DOHH2 (cell line): Measurements from ENCODE around the gene RASAL2.
"Not testable (repeated sequence)": the region's sequence is repeated elsewhere in the genome, so short reads cannot be mapped to it uniquely, and the experiment has no call there.

Experiments used
- H3F3A ChIP-seq: fragments of 200-600 bp; sonication (generic), shearing (Covaris generic); 2 replicates; pipeline ENCODE4 v1.6.0; 2016; ENCODE audit warnings: antibody characterized with exemption, mild to moderate bottlenecking; ENCODE audit not compliant: control insufficient read depth, insufficient read depth
- H3K27ac ChIP-seq: fragments of 200-600 bp; sonication (generic); 2 replicates; pipeline ENCODE4 v1.5.1; 2014; ENCODE audit warnings: low read depth, mild to moderate bottlenecking, low read length, moderate library complexity
- H3K27me3 ChIP-seq: fragments of 200-600 bp; sonication (generic); 2 replicates; pipeline ENCODE4 v1.6.1; 2014; ENCODE audit warnings: mild to moderate bottlenecking, low read length, mixed read lengths; ENCODE audit not compliant: control insufficient read depth
- H3K36me3 ChIP-seq: fragments of 200-600 bp; sonication (generic); 2 replicates; pipeline ENCODE4 v1.6.1; 2014; ENCODE audit warnings: mild to moderate bottlenecking, low read length, moderate library complexity, mixed read lengths; ENCODE audit not compliant: control insufficient read depth
- H3K4me1 ChIP-seq: fragments of 200-600 bp; sonication (generic); 2 replicates; pipeline ENCODE4 v1.6.1; 2014; ENCODE audit warnings: mild to moderate bottlenecking, low read length, mixed read lengths; ENCODE audit not compliant: control insufficient read depth
- H3K4me2 ChIP-seq: fragments of 200-600 bp; sonication (generic); 2 replicates; pipeline ENCODE4 v1.6.0; 2014; ENCODE audit warnings: mild to moderate bottlenecking, low read length, moderate library complexity
- H3K4me3 ChIP-seq: fragments of 200-600 bp; sonication (generic); 2 replicates; pipeline ENCODE4 v1.5.1; 2014; ENCODE audit warnings: mild to moderate bottlenecking, low read length, mixed read lengths
- H3K79me2 ChIP-seq: fragments of 200-600 bp; sonication (generic); 2 replicates; pipeline ENCODE4 v1.6.1; 2014; ENCODE audit warnings: mild to moderate bottlenecking, low read length, mixed read lengths; ENCODE audit not compliant: control insufficient read depth
- H3K9me2 ChIP-seq: fragments of 200-600 bp; sonication (generic); replicated peaks from 2 replicates; pipeline ENCODE4 v1.6.1; 2014; ENCODE audit warnings: mild to moderate bottlenecking, low read length, mixed read lengths; ENCODE audit not compliant: control insufficient read depth
- H3K9me3 ChIP-seq: fragments of 200-600 bp; sonication (generic); 2 replicates; pipeline ENCODE4 v1.6.1; 2014; ENCODE audit warnings: antibody characterized with exemption, low read length, mixed read lengths; ENCODE audit not compliant: control insufficient read depth, insufficient read depth
- H4K20me1 ChIP-seq: fragments of 200-600 bp; sonication (generic); 2 replicates; pipeline ENCODE4 v1.6.0; 2014; ENCODE audit warnings: low read depth, mild to moderate bottlenecking, antibody characterized with exemption, low read length, moderate library complexity; ENCODE audit not compliant: control insufficient read depth, insufficient read depth
- EZH2phosphoT487 ChIP-seq: fragments of 200-600 bp; sonication (generic); IDR thresholded peaks from 2 replicates; pipeline ENCODE4 v1.6.1; 2017; ENCODE audit warnings: borderline replicate concordance, mild to moderate bottlenecking, antibody characterized with exemption, low read length, moderate library complexity, mixed read lengths
- TF ChIP-seq, protein P1 (sequence below): fragments of 200-600 bp; sonication (generic); IDR thresholded peaks from one replicate; pipeline ENCODE4 v1.5.1; 2014; ENCODE audit warnings: antibody characterized with exemption, mild to moderate bottlenecking, low read depth, low read length; ENCODE audit not compliant: poor library complexity, severe bottlenecking

The RASAL2 gene

DNA sequence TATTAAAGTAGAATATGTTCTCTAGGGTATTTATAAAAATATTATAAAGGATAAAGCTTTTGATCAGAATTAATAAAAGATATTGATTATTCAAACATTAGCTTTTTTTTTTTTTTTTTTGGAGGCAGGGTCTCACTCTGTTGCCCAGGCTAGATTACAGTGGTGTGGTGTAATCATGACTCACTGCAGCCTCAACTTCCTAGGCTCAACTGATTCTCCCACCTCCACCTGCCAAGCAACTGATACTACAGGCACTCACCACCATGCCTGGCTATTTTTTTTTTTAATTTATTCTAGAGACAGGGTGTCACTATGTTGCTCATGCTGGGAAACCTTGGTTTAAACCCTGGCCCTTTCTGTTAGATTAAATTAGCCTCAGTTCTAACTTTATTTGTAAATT is 214.5 kb downstream of the RASAL2 start:
- H3F3A ChIP-seq = no peaks in the 10 kb centered on the region
- no peak overlapping the region for H3K27ac ChIP-seq
- TF ChIP-seq, protein P1, sequence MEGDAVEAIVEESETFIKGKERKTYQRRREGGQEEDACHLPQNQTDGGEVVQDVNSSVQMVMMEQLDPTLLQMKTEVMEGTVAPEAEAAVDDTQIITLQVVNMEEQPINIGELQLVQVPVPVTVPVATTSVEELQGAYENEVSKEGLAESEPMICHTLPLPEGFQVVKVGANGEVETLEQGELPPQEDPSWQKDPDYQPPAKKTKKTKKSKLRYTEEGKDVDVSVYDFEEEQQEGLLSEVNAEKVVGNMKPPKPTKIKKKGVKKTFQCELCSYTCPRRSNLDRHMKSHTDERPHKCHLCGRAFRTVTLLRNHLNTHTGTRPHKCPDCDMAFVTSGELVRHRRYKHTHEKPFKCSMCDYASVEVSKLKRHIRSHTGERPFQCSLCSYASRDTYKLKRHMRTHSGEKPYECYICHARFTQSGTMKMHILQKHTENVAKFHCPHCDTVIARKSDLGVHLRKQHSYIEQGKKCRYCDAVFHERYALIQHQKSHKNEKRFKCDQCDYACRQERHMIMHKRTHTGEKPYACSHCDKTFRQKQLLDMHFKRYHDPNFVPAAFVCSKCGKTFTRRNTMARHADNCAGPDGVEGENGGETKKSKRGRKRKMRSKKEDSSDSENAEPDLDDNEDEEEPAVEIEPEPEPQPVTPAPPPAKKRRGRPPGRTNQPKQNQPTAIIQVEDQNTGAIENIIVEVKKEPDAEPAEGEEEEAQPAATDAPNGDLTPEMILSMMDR = no peak
- H4K20me1 ChIP-seq = no peaks in the 10 kb centered on the region
- no peaks in the 10 kb centered on the region for H3K79me2 ChIP-seq
- H3K4me3 ChIP-seq = no peak overlapping the region
- H3K9me3 ChIP-seq = no peaks in the 10 kb centered on the region
- H3K4me2 ChIP-seq = no peak overlapping the region
- no peaks in the 10 kb centered on the region for H3K4me1 ChIP-seq
- H3K36me3 ChIP-seq = no peaks in the 10 kb centered on the region
- peaks cover 11% of the 10 kb centered on the region for H3K27me3 ChIP-seq
- H3K9me2 ChIP-seq = no peaks in the 10 kb centered on the region

DNA sequence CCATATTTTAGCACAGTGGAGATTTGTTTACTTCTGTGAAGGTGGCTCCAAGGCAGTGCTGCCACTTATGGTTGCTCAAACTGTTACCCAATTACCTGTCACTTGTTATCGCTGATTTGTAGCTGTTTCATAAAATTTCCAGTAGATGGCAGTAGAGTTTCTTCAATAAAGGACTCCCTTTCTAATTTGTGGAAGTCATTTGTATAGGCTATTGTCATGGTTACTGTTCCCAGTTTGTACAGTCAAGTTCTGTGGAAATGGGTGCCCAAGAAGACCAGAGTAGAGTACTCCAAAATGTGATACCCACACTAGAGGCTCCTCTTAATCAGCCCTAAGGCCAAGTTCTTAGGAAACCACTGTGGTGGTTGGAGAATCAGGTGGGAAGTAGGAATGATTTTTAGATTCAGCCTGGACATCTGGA is 216.8 kb downstream of the RASAL2 start:
- Histone ChIP-seq H3F3A (no peaks in the 10 kb centered on the region), H3K79me2 (no peaks in the 10 kb centered on the region), H4K20me1 (no peaks in the 10 kb centered on the region), H3K27me3 (peaks cover 9% of the 10 kb centered on the region; the same call in 1 of the 2 replicates), H3K27ac (no peak overlapping the region), H3K9me3 (no peaks in the 10 kb centered on the region), H3K4me1 (no peaks in the 10 kb centered on the region), H3K4me2 (no peak overlapping the region), H3K9me2 (no peaks in the 10 kb centered on the region), H3K36me3 (no peaks in the 10 kb centered on the region), H3K4me3 (no peak overlapping the region)
- TF ChIP-seq EZH2phosphoT487 = no peak
- TF ChIP-seq, protein P1 = peak; percentile 77

DNA sequence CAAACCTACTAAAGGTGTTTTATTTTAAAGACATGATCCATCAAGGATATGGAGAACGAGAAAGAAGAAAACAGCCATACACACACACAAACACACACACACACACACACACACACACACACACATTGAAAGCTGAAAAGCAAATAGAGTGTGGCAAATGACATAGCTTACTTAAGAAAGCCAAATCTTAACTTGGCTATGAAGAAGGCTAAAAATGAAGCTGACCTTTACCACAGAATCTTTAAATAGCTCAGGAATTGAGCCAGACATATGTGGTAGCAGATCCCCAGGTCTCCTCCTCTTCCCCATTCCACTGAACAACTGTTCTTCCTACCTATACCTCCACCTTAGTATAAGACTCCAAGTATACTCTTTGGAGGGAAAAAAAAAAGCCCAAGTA is 217.3 kb downstream of the RASAL2 start:
- Histone ChIP-seq H3K4me3 (no peak overlapping the region), H4K20me1 (no peaks in the 10 kb centered on the region), H3K4me2 (no peak overlapping the region), H3K9me3 (no peaks in the 10 kb centered on the region), H3F3A (no peaks in the 10 kb centered on the region), H3K27ac (no peak overlapping the region), H3K36me3 (no peaks in the 10 kb centered on the region), H3K4me1 (no peaks in the 10 kb centered on the region), H3K9me2 (no peaks in the 10 kb centered on the region), H3K27me3 (peaks cover 9% of the 10 kb centered on the region; the same call in 1 of the 2 replicates), H3K79me2 (no peaks in the 10 kb centered on the region)
- TF ChIP-seq, protein P1 = no peak
- no peak for TF ChIP-seq EZH2phosphoT487

DNA sequence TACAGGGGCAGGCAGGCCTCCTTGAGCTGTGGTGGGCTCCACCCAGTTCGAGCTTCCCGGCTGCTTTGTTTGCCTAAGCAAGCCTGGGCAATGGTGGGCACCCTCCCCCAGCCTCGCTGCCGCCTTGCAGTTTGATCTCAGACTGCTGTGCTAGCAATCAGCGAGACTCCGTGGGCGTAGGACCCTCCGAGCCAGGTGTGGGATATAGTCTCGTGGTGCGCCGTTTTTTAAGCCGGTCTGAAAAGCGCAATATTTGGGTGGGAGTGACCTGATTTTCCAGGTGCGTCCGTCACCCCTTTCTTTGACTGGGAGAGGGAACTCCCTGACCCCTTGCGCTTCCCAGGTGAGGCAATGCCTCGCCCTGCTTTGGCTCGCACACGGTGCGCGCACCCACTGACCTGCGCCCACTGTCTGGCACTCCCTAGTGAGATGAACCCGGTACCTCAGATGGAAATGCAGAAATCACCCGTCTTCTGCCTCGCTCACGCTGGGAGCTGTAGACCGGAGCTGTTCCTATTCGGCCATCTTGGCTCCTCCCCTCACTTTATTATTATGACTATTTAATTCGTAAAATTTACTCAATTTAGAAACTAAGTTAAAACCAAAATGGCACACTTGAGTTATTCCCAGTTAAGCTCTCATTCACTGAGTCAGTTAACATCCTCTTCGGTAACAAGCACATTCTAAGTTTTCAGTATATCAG is 226.5 kb downstream of the RASAL2 start:
- H3K4me2 ChIP-seq, H3K9me3 ChIP-seq, H3K79me2 ChIP-seq, H3F3A ChIP-seq, H3K36me3 ChIP-seq, H3K27me3 ChIP-seq, H4K20me1 ChIP-seq, H3K9me2 ChIP-seq, H3K4me3 ChIP-seq, H3K4me1 ChIP-seq, H3K27ac ChIP-seq: not testable (repeated sequence)
